Gastroesophageal sphincter (tissue), 3 donors: ENCODE measurements around the gene RPRD1B.

Source experiments
- CTCF ChIP-seq, 4 experiments: fragments of 200-600 bp in 2 of 4; fragments of 450-650 bp in 2 of 4; sonication (generic) in 1 of 4; IDR thresholded peaks; one replicate each; pipeline ENCODE4 v1.5.1; 2017 to 2019; ENCODE audit warnings: antibody characterized with exemption in 4 of 4, mild to moderate bottlenecking in 2 of 4, moderate library complexity in 2 of 4
- POLR2A ChIP-seq, 2 donors: fragments of 450-650 bp; IDR thresholded peaks; one replicate each; pipeline ENCODE4 v1.6.1; 2017; ENCODE audit warnings: antibody characterized with exemption in 2 of 2, mild to moderate bottlenecking in 2 of 2, moderate library complexity in 1 of 2

- TF ChIP-seq CTCF (IDR thresholded peaks at IDR 0.05) (no peak), POLR2A (IDR thresholded peaks at IDR 0.05) (no peak)
These were observed 43.8 kb upstream of the RPRD1B start for GRCh38 chr20:37989601-37990295.
